22Rv1 (cell line): Measurements from ENCODE around the gene LFNG.

Experiments used
- CTCF ChIP-seq: fragments of 450-650 bp; IDR thresholded peaks from 2 replicates; pipeline ENCODE4 v1.5.1; 2017; ENCODE audit warnings: mild to moderate bottlenecking
- ZFX ChIP-seq: fragments of 450-650 bp; IDR thresholded peaks from 2 replicates; pipeline ENCODE4 v1.6.1; 2017; ENCODE audit warnings: antibody characterized with exemption, borderline replicate concordance

- TF ChIP-seq CTCF (no peak), ZFX (no peak)
Observed at GRCh38 chr7:2474224-2474623, 45.4 kb upstream of the LFNG start.
